COLO668 (cell line): ENCODE data around the gene MRPL40.
"Not testable (repeated sequence)": the region's sequence is repeated elsewhere in the genome, so short reads cannot be mapped to it uniquely, and the experiment has no call there.

Experiments
- DNase-seq: peaks from one replicate; lab custom pipeline; 2025; ENCODE audit not compliant: unreplicated experiment; lab: John Stamatoyannopoulos, UW

Gene MRPL40

GRCh38 chr22:19406846-19407245 is 25.5 kb upstream of the MRPL40 start:
- DNase-seq = no peak

- DNase-seq = no peak
Observed at GRCh38 chr22:19407649-19408606, 24.4 kb upstream of the MRPL40 start.

- no peak for DNase-seq
Observed at GRCh38 chr22:19410941-19411689, 21.2 kb upstream of the MRPL40 start.

DNA sequence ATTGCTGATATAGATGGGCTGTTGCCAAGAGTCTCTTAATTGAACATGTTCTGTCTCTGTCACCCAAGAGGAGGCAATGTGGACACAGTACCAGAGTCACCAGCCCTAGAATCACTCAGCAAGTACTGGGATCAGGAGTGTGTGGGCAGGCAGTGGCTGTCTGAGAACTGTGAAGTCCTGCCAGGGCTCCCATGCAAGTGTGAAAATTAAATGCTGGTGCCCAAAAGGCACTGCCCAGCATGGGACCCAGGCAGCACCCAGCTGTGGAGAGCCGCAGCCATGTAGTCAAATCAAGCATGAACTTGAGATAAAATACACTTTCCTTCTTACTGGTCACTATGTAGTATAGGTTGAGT is 20.7 kb upstream of the MRPL40 start:
- no peak for DNase-seq

- no peak for DNase-seq
Observed at GRCh38 chr22:19412478-19412877, 19.9 kb upstream of the MRPL40 start.

DNA sequence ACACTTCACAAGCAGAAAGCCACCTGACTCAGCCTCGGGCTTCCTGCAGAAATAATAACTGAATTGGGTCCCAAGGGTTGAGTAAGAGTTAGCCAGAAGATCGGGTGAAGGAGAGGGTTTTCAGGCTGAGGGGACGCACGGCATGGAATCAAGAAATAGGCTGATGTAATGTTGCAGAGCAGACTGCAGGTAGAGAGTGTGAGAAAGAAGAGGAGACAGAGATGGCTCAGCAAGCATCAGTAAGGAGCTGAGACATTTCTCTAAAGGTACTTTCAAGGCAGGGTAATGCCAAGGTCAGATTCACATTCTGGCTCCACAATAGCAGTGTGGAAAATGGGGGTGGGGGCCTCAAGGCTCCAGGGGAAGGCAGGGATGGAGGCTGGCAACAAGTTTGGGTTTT is 19.4 kb upstream of the MRPL40 start:
- DNase-seq = no peak

DNA sequence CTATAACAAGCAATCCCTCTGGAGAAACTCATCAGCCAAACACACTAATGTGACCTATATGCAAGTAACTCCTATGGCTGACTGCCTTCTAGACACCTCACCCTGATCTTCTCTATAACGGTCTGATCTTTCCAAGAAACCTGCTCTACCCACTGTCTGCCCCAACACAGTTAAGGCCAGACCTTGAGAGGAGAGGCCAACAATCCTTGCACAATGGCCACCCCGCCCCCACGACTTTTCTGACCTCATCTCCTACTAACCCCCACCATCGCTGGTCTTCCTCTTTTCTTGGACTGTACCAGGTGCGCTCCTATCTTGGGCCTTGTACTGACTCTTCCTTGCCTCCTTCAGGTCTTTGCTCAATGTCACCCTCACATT is 13.3 kb upstream of the MRPL40 start:
- DNase-seq = no peak

DNA sequence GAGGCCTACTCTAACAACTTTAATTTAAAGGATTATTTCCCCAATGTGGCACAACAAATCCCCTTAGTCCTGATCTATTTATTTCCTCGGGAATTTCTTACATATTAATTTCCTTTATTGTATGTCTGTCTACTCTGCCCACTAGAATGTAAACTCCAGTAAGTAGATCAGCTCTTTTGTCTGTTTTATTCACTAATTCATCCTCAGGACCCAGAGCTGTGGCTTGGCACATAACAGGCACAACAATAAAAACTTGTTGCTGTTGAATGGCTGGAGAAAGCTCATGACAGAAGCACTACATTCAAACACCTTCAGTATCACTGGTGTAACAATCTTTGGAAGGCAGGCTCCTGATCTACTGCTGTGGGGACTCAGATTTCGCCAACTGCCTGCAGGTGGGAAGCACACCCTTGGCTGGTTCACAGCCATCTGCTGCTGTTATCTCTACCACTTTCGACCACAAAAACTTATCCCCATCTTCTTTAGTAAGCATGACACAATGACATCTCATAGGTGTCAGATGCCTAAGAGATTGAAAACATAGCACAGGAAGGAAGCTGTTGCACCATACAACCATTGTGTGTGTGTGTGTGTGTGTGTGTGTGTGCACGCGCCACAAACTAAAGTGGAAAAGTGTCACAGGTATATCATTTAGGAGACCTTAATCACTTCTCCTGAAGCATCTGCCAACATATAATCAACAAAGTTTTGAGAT is 12.7 kb upstream of the MRPL40 start:
- no peak for DNase-seq

- no peak for DNase-seq
Observed at GRCh38 chr22:19420321-19420720, 12.0 kb upstream of the MRPL40 start.

DNA sequence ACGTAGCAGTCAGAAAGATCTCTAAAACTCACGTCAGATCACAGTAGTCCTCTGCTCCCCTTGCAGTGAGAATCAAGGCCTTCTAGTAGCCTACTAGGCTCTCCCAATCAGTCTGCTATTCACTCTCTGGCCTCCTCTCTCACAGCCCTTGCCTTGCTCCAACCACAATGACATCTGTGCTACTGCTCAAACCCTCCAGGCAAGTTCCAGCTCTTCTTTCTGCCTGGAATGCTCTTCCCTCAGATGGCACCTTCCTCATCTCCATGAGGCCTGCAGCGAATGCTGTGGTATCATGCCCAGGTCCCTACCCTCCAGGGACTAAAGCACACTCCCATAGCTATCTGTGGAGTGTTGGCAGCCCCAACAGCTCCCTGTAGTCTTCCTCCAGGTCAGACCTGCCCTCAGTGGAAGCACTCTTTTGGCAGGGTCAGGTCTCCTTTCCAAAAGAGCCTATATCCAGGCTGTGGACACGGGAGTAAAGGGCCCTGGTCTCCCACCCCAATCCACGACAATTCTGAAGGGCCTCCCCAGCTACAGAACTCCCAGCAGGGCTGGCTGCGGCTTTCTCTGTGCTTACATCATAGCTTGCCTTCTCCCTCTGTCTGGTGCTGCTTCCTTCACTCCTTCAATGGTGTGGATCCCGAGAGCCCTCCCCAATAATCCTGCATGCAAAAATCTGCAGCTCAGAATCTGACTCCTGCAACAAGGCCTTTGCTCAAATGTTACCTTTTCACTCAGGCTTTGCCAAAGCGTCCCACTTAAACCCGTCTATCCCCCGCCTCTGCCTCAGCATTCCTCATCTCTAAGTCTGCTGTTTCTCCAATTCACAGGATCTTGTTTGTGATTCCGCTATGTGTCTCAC is 9.7 kb upstream of the MRPL40 start:
- DNase-seq = no peak

- no peak for DNase-seq
Observed at GRCh38 chr22:19424186-19424500, 8.2 kb upstream of the MRPL40 start.

DNA sequence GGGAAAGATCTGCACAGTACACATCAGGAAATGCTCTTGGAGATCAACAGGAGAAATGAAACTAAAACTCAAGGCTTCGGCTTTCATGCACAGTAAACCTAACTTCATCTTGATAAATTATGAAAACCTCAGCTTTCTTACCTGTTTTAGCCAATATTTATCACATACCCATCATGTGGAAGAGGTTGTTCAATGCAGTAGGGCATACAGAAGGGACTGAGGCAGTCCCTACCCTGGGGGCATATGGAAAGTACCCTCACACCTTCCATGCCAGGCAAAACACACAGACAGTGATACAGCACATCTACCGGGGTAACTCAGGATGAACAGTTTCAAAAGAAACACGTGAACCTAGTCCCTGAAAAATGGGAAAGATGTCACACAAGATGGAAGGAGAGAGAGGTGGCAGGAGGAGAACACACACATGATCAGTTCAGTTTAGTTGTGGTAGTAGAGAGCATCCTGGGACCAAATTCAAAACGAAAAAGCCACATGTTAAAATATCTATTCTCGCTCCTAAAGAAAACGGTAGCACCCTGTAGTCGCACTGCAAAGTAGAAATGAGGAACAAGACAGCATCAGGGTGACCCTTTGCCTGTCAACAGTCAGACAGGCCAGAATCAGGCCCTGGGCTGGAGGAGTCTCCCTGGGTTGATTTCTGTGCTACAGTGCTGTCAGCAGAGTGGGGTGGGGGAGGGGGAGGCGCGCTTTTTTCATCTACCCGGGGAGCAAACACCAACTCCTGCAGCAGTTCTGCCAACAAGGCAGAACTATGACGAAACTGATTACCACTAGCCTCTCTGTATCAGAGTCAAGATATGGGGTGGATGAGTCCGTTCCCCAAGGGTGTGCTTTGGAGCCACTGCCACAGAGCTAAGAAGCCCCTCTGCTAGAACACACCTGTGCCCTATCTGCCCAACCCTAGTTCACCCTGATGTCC is 2.1 kb upstream of the MRPL40 start:
- DNase-seq = peak; percentile 48

DNA sequence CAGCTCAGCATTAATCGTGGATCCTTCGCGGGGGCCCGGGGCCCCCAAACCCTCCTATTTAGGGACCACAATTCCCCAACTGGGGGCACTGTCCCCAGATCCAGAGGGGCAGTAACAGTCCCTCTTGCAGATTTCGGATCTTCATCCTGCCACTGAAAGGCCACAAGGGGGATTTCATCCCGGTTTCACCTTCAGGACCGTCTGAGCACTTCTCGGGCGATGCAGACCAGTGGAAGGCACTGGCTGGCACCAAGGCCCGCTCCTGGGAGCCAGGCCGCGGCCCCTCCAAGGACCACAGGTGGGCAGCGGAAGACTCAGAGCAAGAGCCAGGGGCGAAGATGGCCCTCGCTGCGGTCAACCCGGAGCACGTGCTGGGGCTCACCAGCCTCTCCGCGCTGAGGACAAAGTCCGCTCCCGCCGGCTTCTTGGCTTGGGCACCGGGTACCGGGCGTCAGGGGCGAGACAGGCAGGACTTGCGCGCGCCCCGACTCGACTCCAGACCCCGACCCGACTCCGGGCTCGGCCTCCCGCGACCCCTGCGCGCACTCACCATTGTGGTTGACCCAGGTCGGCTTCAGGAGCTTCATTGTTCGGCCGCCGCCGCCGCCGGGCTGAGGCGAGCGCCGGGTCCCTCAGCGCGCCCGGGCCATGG is 1.3 kb upstream of the MRPL40 start:
- peak; percentile 67 for DNase-seq

DNA sequence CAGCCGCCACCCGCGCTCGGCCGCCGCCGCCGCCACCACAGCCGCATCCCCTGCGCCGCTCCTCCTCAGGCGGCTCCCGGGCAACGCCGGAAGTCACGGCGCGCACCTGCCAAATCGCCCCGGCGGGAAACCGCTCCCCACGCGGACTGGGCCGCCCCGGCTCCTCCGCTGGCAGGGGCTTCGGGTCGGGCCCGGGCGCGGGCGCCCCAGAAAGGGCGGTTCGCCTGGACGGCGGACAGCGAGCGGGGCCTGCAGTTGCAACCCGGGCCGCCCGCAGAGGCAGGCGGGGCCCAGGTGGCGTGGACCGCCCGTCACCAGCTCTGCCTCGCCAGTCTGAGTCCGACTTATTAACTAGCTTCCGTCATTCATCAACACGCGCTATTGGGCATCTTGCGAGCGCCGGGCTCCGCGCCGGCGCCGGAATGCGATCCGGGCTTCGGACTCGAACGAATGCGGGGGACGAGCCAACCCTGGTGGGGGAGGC is 654 bp upstream of the MRPL40 start, which contains the start of gene HIRA:
Gene HIRA, minus strand, starts transcription at position 85 of the 484 bp plus-strand sequence. CDS start 257 bp downstream, outside the sequence.
- DNase-seq = peak; percentile 88

- DNase-seq = no peak
Observed at GRCh38 chr22:19434401-19434800, 2.1 kb downstream of the MRPL40 start.

- no peak for DNase-seq
Observed at GRCh38 chr22:19434829-19435580, 2.7 kb downstream of the MRPL40 start.

GRCh38 chr22:19436444-19437161 is 4.3 kb downstream of the MRPL40 start:
- DNase-seq = not testable (repeated sequence)

- no peak for DNase-seq
Observed at GRCh38 chr22:19438298-19438697, 6.0 kb downstream of the MRPL40 start.
